GM06990 (cell line): ENCODE measurements around the gene IGFBP3.
"Not testable (repeated sequence)": the region's sequence is repeated elsewhere in the genome, so short reads cannot be mapped to it uniquely, and the experiment has no call there.

Source experiments
- DNase-seq: peaks from one replicate; pipeline ENCODE4 v3.0.0-alpha.2; 2011; ENCODE audit not compliant: insufficient read length; ENCODE audit errors: extremely low read depth
- H3K27me3 ChIP-seq: replicated peaks from 2 replicates; pipeline ENCODE4 v1.6.0; 2011; ENCODE audit warnings: low read length; ENCODE audit not compliant: control insufficient read depth, insufficient read depth
- H3K36me3 ChIP-seq: 2 replicates; pipeline ENCODE4 v1.5.1; 2011; ENCODE audit warnings: low read length; ENCODE audit not compliant: control insufficient read depth, insufficient read depth
- H3K4me3 ChIP-seq: replicated peaks from 2 replicates; pipeline ENCODE4 v1.5.1; 2011; ENCODE audit warnings: low read depth, mild to moderate bottlenecking, control low read depth, low read length
- CTCF ChIP-seq: IDR thresholded peaks from 2 replicates; pipeline ENCODE4 v1.5.1; 2011; ENCODE audit warnings: low read length, control low read depth, mild to moderate bottlenecking, inconsistent platforms; ENCODE audit not compliant: insufficient read depth, poor library complexity, severe bottlenecking

The IGFBP3 gene

GRCh38 chr7:45940939-45941338, 19.9 kb upstream of the IGFBP3 start:
- no peak for TF ChIP-seq CTCF
- Histone ChIP-seq H3K36me3 (no peaks in the 10 kb centered on the region), H3K27me3 (no peaks in the 10 kb centered on the region), H3K4me3 (no peak overlapping the region)
- no peak for DNase-seq

- H3K4me3 ChIP-seq, H3K36me3 ChIP-seq, DNase-seq, H3K27me3 ChIP-seq: not testable (repeated sequence)
Observed at GRCh38 chr7:45940237-45940781, 19.2 kb upstream of the IGFBP3 start.

GRCh38 chr7:45939574-45939973, 18.5 kb upstream of the IGFBP3 start:
- no peak overlapping the region for H3K4me3 ChIP-seq
- no peaks in the 10 kb centered on the region for H3K36me3 ChIP-seq
- TF ChIP-seq CTCF: no peak
- no peak for DNase-seq
- no peaks in the 10 kb centered on the region for H3K27me3 ChIP-seq

- H3K4me3 ChIP-seq: no peak overlapping the region
- peak; percentile 13 for TF ChIP-seq CTCF
- no peak for DNase-seq
- no peaks in the 10 kb centered on the region for H3K36me3 ChIP-seq
- H3K27me3 ChIP-seq: no peaks in the 10 kb centered on the region
Observed at GRCh38 chr7:45938626-45939302, 17.7 kb upstream of the IGFBP3 start.

GRCh38 chr7:45937862-45938261, 16.8 kb upstream of the IGFBP3 start:
- no peak for TF ChIP-seq CTCF
- no peaks in the 10 kb centered on the region for H3K36me3 ChIP-seq
- H3K4me3 ChIP-seq: no peak overlapping the region
- no peak for DNase-seq
- H3K27me3 ChIP-seq: no peaks in the 10 kb centered on the region

GRCh38 chr7:45937301-45937700, 16.2 kb upstream of the IGFBP3 start:
- Histone ChIP-seq H3K36me3 (no peaks in the 10 kb centered on the region), H3K4me3 (no peak overlapping the region), H3K27me3 (no peaks in the 10 kb centered on the region)
- no peak for TF ChIP-seq CTCF
- no peak for DNase-seq
